Stomach (tissue), 4 donors: ENCODE results near the gene HTR2B.
A peak's percentile ranks its signal among the peaks of the same experiment; 100 is the strongest.

Source experiments
- CTCF ChIP-seq, 7 experiments: fragments of 450-650 bp in 4 of 7; fragments of 200-600 bp in 3 of 7; sonication (generic) in 3 of 7; IDR thresholded peaks; one replicate each; pipeline ENCODE4 v1.5.1; 2016 to 2019; ENCODE audit warnings: antibody characterized with exemption in 7 of 7, control low read depth in 2 of 7, mild to moderate bottlenecking in 1 of 7
- POLR2A ChIP-seq, 4 donors: fragments of 450-650 bp; IDR thresholded peaks; one replicate each; pipeline ENCODE4 v1.6.1; 2016; ENCODE audit warnings: antibody characterized with exemption in 4 of 4, control low read depth in 2 of 4, mild to moderate bottlenecking in 1 of 4, moderate library complexity in 1 of 4
- POLR2AphosphoS5 ChIP-seq, 3 donors: sonication (generic); formaldehyde crosslinking; IDR thresholded peaks; one replicate each; pipeline ENCODE4 v1.6.1; 2016; ENCODE audit warnings: antibody characterized with exemption in 3 of 3

- TF ChIP-seq CTCF (IDR thresholded peaks at IDR 0.05) (no peak), POLR2A (IDR thresholded peaks at IDR 0.05) (no peak), POLR2AphosphoS5 (IDR thresholded peaks at IDR 0.05) (peak in 2 of 3 donors; percentile 40 to 56)
These were observed 56.2 kb downstream of the HTR2B start for GRCh38 chr2:231068525-231069222.
